CD4-positive, CD25-positive, alpha-beta regulatory T cell (primary cell): ENCODE results near the gene FAM227B. TPM values are rescaled to one million over a fixed set of nuclear protein-coding genes. Genes with fewer than 3 reads are reported as not detected.

Source experiments
- ATAC-seq, 2 donors: fragments of 150-1000 bp; cut with Tn5 transposase; one replicate each; pipeline ENCODE4 v1.10.0; 2021; ENCODE audit warnings: low read depth in 2 of 2, moderate number of reproducible peaks in 2 of 2, moderate library complexity in 1 of 2
- DNase-seq, 3 donors: peaks; one replicate each; pipeline versions ENCODE4 v3.0.0 to v3.0.0-alpha.2; 2012 to 2022; ENCODE audit warnings: mixed read lengths in 1 of 3
- H3K27ac ChIP-seq: one replicate; pipeline ENCODE4 v1.7.0; 2013; ENCODE audit warnings: mild to moderate bottlenecking, low read length; ENCODE audit not compliant: insufficient read depth, poor library complexity, severe bottlenecking
- H3K27me3 ChIP-seq: one replicate; pipeline ENCODE4 v1.7.0; 2013; ENCODE audit warnings: low read length; ENCODE audit not compliant: control insufficient read depth, insufficient read depth
- H3K36me3 ChIP-seq: one replicate; pipeline ENCODE4 v1.7.0; 2013; ENCODE audit warnings: mild to moderate bottlenecking, low read length, moderate library complexity; ENCODE audit not compliant: control insufficient read depth, insufficient read depth
- H3K4me1 ChIP-seq: 2 replicates; pipeline ENCODE4 v1.7.0; 2013; ENCODE audit warnings: mild to moderate bottlenecking, low read length; ENCODE audit not compliant: insufficient read depth, control insufficient read depth, poor library complexity, severe bottlenecking
- H3K4me3 ChIP-seq: one replicate; pipeline ENCODE4 v1.7.0; 2013; ENCODE audit warnings: low read depth, mild to moderate bottlenecking, low read length, moderate library complexity
- H3K9me3 ChIP-seq, 2 experiments: 1 replicate in 1 of 2; 2 replicates in 1 of 2; pipeline ENCODE4 v1.7.0; 2013; ENCODE audit warnings: low read length in 2 of 2, mild to moderate bottlenecking in 1 of 2, moderate library complexity in 1 of 2; ENCODE audit not compliant: control insufficient read depth in 2 of 2
- H3K27ac Mint-ChIP-seq, 3 donors: one replicate each; pipeline ENCODE4 v1.8.0; 2020 to 2022; ENCODE audit warnings: mild to moderate bottlenecking in 3 of 3, mixed read lengths in 3 of 3, moderate library complexity in 2 of 3
- H3K27me3 Mint-ChIP-seq: one replicate; pipeline ENCODE4 v1.8.0; 2022; ENCODE audit warnings: mild to moderate bottlenecking, mixed read lengths
- H3K36me3 Mint-ChIP-seq: one replicate; pipeline ENCODE4 v1.8.0; 2020; ENCODE audit warnings: mixed read lengths
- H3K4me1 Mint-ChIP-seq, 4 donors: one replicate each; pipeline ENCODE4 v1.8.0; 2020 to 2022; ENCODE audit warnings: mixed read lengths in 4 of 4, mild to moderate bottlenecking in 1 of 4
- H3K4me3 Mint-ChIP-seq, 4 donors: one replicate each; pipeline ENCODE4 v1.8.0; 2020 to 2022; ENCODE audit warnings: mild to moderate bottlenecking in 4 of 4, mixed read lengths in 4 of 4, moderate library complexity in 3 of 4
- H3K9me3 Mint-ChIP-seq, 7 donors: one replicate each; pipeline ENCODE4 v1.8.0; 2020 to 2022; ENCODE audit warnings: mixed read lengths in 7 of 7, mild to moderate bottlenecking in 3 of 7, moderate library complexity in 2 of 7
- polyA plus RNA-seq, 4 donors: library from polyadenylated mRNA; unstranded; fragments of 300-500 nt; fragmentation: Illumina TruSeq; gene quantifications; one replicate each; pipeline ENCODE4 v1.2.3, GENCODE V29; 2021
- total RNA-seq: library from RNA; stranded (reverse); gene quantifications from one replicate; pipeline ENCODE4 v1.2.3, GENCODE V29; 2022

Gene FAM227B
- total and polyA plus RNA-seq, 5 donors from 2014 or later = 4.5 to 18.3 (median 15.1) TPM

GRCh38 chr15:49649987-49650386, 29.4 kb upstream of the FAM227B start:
- no peak overlapping the region for H3K27ac ChIP-seq
- Mint-ChIP-seq H3K27ac (no peak overlapping the region), H3K36me3 (peaks cover 3% of the 10 kb centered on the region), H3K4me3 (no peak overlapping the region), H3K4me1 (peaks cover 0 to 2% (median under 1%) of the 10 kb centered on the region in 4 donors), H3K9me3 (peaks cover 0 to 24% (median 2%) of the 10 kb centered on the region in 7 donors), H3K27me3 (no peaks in the 10 kb centered on the region)
- peaks cover 2% of the 10 kb centered on the region for H3K27me3 ChIP-seq
- H3K9me3 ChIP-seq = peaks cover 21 to 23% of the 10 kb centered on the region in 2 experiments
- no peaks in the 10 kb centered on the region for H3K36me3 ChIP-seq
- H3K4me1 ChIP-seq = no peaks in the 10 kb centered on the region
- ATAC-seq (no peak), DNase-seq (no peak)
- no peak overlapping the region for H3K4me3 ChIP-seq

DNA sequence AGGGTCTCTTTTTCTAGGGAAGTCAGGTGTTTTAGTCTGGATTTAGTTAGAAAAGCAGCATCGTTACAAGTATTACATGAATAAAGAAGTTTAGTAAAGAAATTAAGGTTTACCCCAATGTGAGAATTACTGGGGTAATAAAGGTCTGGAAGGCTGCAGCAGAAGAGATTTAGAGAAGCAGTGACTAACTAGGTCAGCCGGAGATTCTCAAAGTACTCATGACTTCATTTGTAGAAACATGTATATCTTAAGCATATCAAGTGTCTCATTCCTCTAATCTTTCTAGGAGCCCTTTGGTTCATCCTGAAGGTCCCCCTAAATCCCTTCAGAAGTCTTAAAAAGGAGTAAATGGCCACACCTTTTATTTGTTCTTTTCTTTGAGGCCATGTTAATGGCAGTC, 26.3 kb upstream of the FAM227B start:
- no peaks in the 10 kb centered on the region for H3K27me3 ChIP-seq
- no peaks in the 10 kb centered on the region for H3K27me3 Mint-ChIP-seq
- no peak overlapping the region for H3K4me3 Mint-ChIP-seq
- H3K4me1 ChIP-seq = no peaks in the 10 kb centered on the region
- ATAC-seq (no peak), DNase-seq (no peak)
- H3K36me3 Mint-ChIP-seq = peaks cover 9% of the 10 kb centered on the region
- peaks cover 0 to 2% (median under 1%) of the 10 kb centered on the region in 4 donors for H3K4me1 Mint-ChIP-seq
- H3K4me3 ChIP-seq = no peak overlapping the region
- H3K36me3 ChIP-seq = peaks cover 6% of the 10 kb centered on the region
- no peak overlapping the region for H3K27ac ChIP-seq
- peaks cover 0 to under 1% of the 10 kb centered on the region in 2 experiments for H3K9me3 ChIP-seq
- no peak overlapping the region for H3K27ac Mint-ChIP-seq
- peaks cover 0 to 3% (median 0%) of the 10 kb centered on the region in 7 donors for H3K9me3 Mint-ChIP-seq

DNA sequence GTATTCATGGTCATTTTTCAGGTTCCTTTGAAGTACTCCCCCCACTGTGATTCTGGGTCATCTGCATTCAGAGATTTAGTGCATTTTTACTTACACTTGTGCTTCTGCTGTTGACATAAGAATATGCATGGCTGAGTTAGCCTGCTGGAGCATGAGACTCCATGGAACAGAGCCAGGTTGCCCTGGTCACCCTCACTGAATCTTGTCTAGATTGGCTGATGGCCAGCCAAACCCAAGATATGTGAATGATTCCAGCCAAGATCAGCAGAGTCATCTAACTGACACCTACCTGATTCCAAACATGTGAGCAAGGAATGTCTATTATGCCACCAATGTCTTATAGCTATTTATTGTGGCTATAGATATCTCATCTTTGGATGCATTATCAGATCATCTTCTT, 25.3 kb upstream of the FAM227B start:
- H3K9me3 Mint-ChIP-seq = peaks cover 0 to 3% (median 0%) of the 10 kb centered on the region in 7 donors
- Histone ChIP-seq H3K27me3 (no peaks in the 10 kb centered on the region), H3K4me3 (no peak overlapping the region), H3K9me3 (no peaks in the 10 kb centered on the region), H3K4me1 (no peaks in the 10 kb centered on the region), H3K27ac (no peak overlapping the region), H3K36me3 (peaks cover 6% of the 10 kb centered on the region)
- H3K27me3 Mint-ChIP-seq = no peaks in the 10 kb centered on the region
- H3K36me3 Mint-ChIP-seq = peaks cover 9% of the 10 kb centered on the region
- DNase-seq (no peak), ATAC-seq (no peak)
- no peak overlapping the region for H3K4me3 Mint-ChIP-seq
- H3K27ac Mint-ChIP-seq = no peak overlapping the region
- peaks cover 0 to 5% (median 1%) of the 10 kb centered on the region in 4 donors for H3K4me1 Mint-ChIP-seq

GRCh38 chr15:49645277-49645676, 24.7 kb upstream of the FAM227B start:
- H3K9me3 ChIP-seq = no peaks in the 10 kb centered on the region
- no peak overlapping the region for H3K4me3 ChIP-seq
- H3K36me3 ChIP-seq = peaks cover 6% of the 10 kb centered on the region
- ATAC-seq (no peak), DNase-seq (no peak)
- H3K27ac ChIP-seq = no peak overlapping the region
- Mint-ChIP-seq H3K9me3 (peaks cover 0 to 3% (median 0%) of the 10 kb centered on the region in 7 donors), H3K4me3 (no peak overlapping the region), H3K36me3 (peaks cover 9% of the 10 kb centered on the region), H3K4me1 (peaks cover 0 to 5% (median 1%) of the 10 kb centered on the region in 4 donors), H3K27me3 (no peaks in the 10 kb centered on the region), H3K27ac (no peak overlapping the region)
- no peaks in the 10 kb centered on the region for H3K27me3 ChIP-seq
- no peaks in the 10 kb centered on the region for H3K4me1 ChIP-seq

GRCh38 chr15:49644364-49644794, 23.8 kb upstream of the FAM227B start:
- no peak overlapping the region for H3K4me3 Mint-ChIP-seq
- peaks cover 0 to 1% (median 0%) of the 10 kb centered on the region in 7 donors for H3K9me3 Mint-ChIP-seq
- H3K27ac Mint-ChIP-seq = no peak overlapping the region
- peaks cover 0 to 5% (median 1%) of the 10 kb centered on the region in 4 donors for H3K4me1 Mint-ChIP-seq
- H3K27me3 ChIP-seq = no peaks in the 10 kb centered on the region
- H3K36me3 Mint-ChIP-seq = peaks cover 9% of the 10 kb centered on the region
- DNase-seq (no peak), ATAC-seq (no peak)
- H3K4me1 ChIP-seq = no peaks in the 10 kb centered on the region
- no peak overlapping the region for H3K27ac ChIP-seq
- no peak overlapping the region for H3K4me3 ChIP-seq
- no peaks in the 10 kb centered on the region for H3K9me3 ChIP-seq
- peaks cover 6% of the 10 kb centered on the region for H3K36me3 ChIP-seq
- no peaks in the 10 kb centered on the region for H3K27me3 Mint-ChIP-seq

GRCh38 chr15:49637857-49638256, 17.2 kb upstream of the FAM227B start:
- H3K27me3 Mint-ChIP-seq = no peaks in the 10 kb centered on the region
- no peak overlapping the region for H3K4me3 ChIP-seq
- peaks cover 10% of the 10 kb centered on the region for H3K36me3 Mint-ChIP-seq
- no peaks in the 10 kb centered on the region for H3K27me3 ChIP-seq
- H3K4me1 Mint-ChIP-seq = peaks cover 0 to 13% (median 6%) of the 10 kb centered on the region in 4 donors
- H3K4me3 Mint-ChIP-seq = no peak overlapping the region
- no peaks in the 10 kb centered on the region for H3K4me1 ChIP-seq
- peaks cover 14% of the 10 kb centered on the region for H3K36me3 ChIP-seq
- ATAC-seq (no peak), DNase-seq (no peak)
- H3K27ac Mint-ChIP-seq = peak overlapping the region in 1 of 3 donors; percentile 0
- H3K9me3 ChIP-seq = no peaks in the 10 kb centered on the region
- no peak overlapping the region for H3K27ac ChIP-seq
- no peaks in the 10 kb centered on the region for H3K9me3 Mint-ChIP-seq

DNA sequence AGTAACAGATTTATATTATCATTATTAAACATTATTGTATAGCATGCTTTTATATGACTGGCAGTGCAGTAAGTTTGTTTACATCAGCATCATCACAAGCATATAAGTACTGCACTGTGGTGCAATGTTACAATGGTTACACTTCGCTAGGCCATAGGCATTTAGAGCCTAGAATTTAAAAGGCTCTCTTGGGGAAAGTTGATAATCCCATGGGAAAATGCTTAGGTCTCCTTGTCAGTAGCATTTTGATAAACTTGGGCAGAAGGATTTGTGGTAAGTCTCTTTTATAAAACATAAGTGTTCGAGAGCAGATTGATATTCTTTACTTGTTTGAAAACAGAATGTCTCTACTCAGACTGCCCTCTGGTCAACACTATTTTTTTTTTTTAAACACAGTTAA, 7.8 kb upstream of the FAM227B start:
- peaks cover 4 to 15% (median 8%) of the 10 kb centered on the region in 4 donors for H3K4me1 Mint-ChIP-seq
- Histone ChIP-seq H3K36me3 (peaks cover 21% of the 10 kb centered on the region), H3K4me1 (no peaks in the 10 kb centered on the region), H3K9me3 (no peaks in the 10 kb centered on the region), H3K27me3 (no peaks in the 10 kb centered on the region), H3K27ac (no peak overlapping the region), H3K4me3 (no peak overlapping the region)
- no peak for ATAC-seq
- peaks cover 0 to 9% (median 0%) of the 10 kb centered on the region in 7 donors for H3K9me3 Mint-ChIP-seq
- no peak for DNase-seq
- H3K27me3 Mint-ChIP-seq = no peaks in the 10 kb centered on the region
- no peak overlapping the region for H3K27ac Mint-ChIP-seq
- H3K4me3 Mint-ChIP-seq = no peak overlapping the region
- peaks cover 33% of the 10 kb centered on the region for H3K36me3 Mint-ChIP-seq

- H3K36me3 ChIP-seq = peaks cover 21% of the 10 kb centered on the region
- peaks cover 0 to 9% (median 0%) of the 10 kb centered on the region in 7 donors for H3K9me3 Mint-ChIP-seq
- no peaks in the 10 kb centered on the region for H3K27me3 ChIP-seq
- no peaks in the 10 kb centered on the region for H3K27me3 Mint-ChIP-seq
- H3K36me3 Mint-ChIP-seq = peaks cover 31% of the 10 kb centered on the region
- no peak overlapping the region for H3K27ac ChIP-seq
- no peaks in the 10 kb centered on the region for H3K4me1 ChIP-seq
- H3K4me1 Mint-ChIP-seq = peaks cover 1 to 20% (median 15%) of the 10 kb centered on the region in 4 donors
- H3K27ac Mint-ChIP-seq = no peak overlapping the region
- no peak for DNase-seq
- H3K4me3 ChIP-seq = no peak overlapping the region
- no peak overlapping the region for H3K4me3 Mint-ChIP-seq
- ATAC-seq = no peak
- H3K9me3 ChIP-seq = no peaks in the 10 kb centered on the region
Measured at GRCh38 chr15:49627407-49627877, 6.8 kb upstream of the FAM227B start.
